Measurements from ENCODE around the gene MSGN1. TPM values are rescaled to one million over a fixed set of nuclear protein-coding genes. Genes with fewer than 3 reads are reported as not detected.

The MSGN1 gene, protein sequence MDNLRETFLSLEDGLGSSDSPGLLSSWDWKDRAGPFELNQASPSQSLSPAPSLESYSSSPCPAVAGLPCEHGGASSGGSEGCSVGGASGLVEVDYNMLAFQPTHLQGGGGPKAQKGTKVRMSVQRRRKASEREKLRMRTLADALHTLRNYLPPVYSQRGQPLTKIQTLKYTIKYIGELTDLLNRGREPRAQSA
- not detected for total RNA-seq

DNA sequence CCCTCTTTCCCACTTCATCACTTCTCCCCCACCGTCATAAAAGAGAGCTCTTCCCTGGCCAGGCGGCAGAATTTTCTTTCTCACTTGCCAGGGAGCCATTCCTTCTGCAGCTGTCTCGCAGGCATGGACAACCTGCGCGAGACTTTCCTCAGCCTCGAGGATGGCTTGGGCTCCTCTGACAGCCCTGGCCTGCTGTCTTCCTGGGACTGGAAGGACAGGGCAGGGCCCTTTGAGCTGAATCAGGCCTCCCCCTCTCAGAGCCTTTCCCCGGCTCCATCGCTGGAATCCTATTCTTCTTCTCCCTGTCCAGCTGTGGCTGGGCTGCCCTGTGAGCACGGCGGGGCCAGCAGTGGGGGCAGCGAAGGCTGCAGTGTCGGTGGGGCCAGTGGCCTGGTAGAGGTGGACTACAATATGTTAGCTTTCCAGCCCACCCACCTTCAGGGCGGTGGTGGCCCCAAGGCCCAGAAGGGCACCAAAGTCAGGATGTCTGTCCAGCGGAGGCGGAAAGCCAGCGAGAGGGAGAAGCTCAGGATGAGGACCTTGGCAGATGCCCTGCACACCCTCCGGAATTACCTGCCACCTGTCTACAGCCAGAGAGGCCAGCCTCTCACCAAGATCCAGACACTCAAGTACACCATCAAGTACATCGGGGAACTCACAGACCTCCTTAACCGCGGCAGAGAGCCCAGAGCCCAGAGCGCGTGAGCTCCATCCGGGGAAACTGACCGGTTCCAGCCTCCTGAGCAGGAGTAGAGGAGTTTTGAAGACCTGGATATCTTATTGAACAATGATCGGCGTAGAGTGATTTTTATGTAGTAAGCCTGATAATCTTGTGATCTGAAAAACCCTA is at the start of gene MSGN1:
MSGN1 (plus strand) TSS at position 65 of the 850 bp plus-strand sequence; CDS start at position 124, 59 bp downstream.
- H3K4me1 ChIP-seq: no peaks in the 10 kb centered on the region

DNA sequence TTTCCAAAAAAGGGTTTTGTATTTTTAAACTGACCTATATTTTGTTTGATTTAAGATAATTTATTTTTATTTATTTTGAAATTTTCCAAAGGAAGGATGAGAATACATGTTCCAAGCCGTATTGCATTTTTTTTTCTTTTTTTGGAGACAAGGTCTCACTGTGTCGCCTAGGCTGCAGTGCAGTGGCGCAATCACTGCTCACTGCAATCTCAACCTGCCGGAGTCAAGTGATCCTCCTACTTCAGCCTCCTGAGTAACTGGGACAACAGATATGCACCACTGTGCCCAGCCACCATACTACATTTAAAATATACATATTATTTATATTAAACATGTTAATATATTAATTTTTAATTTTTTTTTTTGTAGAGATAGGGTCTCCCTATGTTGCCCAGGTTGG is 47.4 kb upstream of the MSGN1 start:
- Histone ChIP-seq H3K4me1 (no peaks in the 10 kb centered on the region), H3K9me3 (no peaks in the 10 kb centered on the region), H3K4me3 (no peak overlapping the region), H3K36me3 (replicated peaks in 1 of 2; ENCODE audit: insufficient read depth in 1 of 2, low read depth in 2 of 2) (peaks cover 0 to 3% of the 10 kb centered on the region in 2 donors), H3K27ac (no peak overlapping the region), H3K27me3 (no peaks in the 10 kb centered on the region)
- TF ChIP-seq POLR2A (IDR thresholded peaks at IDR 0.05): no peak
- TF ChIP-seq, protein P1, sequence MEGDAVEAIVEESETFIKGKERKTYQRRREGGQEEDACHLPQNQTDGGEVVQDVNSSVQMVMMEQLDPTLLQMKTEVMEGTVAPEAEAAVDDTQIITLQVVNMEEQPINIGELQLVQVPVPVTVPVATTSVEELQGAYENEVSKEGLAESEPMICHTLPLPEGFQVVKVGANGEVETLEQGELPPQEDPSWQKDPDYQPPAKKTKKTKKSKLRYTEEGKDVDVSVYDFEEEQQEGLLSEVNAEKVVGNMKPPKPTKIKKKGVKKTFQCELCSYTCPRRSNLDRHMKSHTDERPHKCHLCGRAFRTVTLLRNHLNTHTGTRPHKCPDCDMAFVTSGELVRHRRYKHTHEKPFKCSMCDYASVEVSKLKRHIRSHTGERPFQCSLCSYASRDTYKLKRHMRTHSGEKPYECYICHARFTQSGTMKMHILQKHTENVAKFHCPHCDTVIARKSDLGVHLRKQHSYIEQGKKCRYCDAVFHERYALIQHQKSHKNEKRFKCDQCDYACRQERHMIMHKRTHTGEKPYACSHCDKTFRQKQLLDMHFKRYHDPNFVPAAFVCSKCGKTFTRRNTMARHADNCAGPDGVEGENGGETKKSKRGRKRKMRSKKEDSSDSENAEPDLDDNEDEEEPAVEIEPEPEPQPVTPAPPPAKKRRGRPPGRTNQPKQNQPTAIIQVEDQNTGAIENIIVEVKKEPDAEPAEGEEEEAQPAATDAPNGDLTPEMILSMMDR (IDR thresholded peaks at IDR 0.05): no peak
- intact Hi-C loops (cut with DNase I): no loop called here
- no peak for ATAC-seq
- 93 to 96% methylated on average over 4 of the region's 4 CpGs for WGBS, 2 donors
- DNase-seq: no peak

More for the DNA sequence above, at the start of gene MSGN1:
- Histone ChIP-seq H3K36me3 (replicated peaks in 1 of 2; ENCODE audit: insufficient read depth in 1 of 2, low read depth in 2 of 2) (no peaks in the 10 kb centered on the region), H3K4me3 (no peak within 1 kb of the TSS), H3K9me3 (no peaks in the 10 kb centered on the region), H3K27ac (no peak within 1 kb of the TSS), H3K27me3 (no peaks in the 10 kb centered on the region)
- no peak for TF ChIP-seq POLR2A (IDR thresholded peaks at IDR 0.05)
- TF ChIP-seq, protein P1 (IDR thresholded peaks at IDR 0.05): no peak
- no peak for ATAC-seq
- intact Hi-C loops (cut with DNase I): no loop called here
- 83 to 84% methylated on average over 21 to 26 of the region's 26 CpGs for WGBS, 2 donors
- DNase-seq: no peak

DNA sequence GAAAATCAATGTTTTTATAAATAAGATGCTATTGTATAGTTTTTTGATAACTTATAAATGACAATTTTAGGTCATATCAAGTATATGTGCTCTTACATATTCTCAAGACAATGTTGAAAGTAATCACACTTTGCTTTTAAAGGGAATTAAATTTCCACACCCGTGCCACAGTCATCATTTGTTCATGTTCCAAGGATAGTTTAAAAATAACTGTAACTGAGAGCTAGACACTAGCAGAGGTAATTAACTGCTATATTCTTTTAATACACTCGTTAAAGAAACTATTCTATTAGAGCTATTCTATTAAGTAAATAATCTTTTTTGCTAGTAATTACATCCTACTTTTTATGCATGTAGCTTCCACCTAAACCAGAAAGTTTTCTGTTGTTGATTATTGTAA is 44.3 kb upstream of the MSGN1 start:
- no peaks in the 10 kb centered on the region for H3K4me1 ChIP-seq
- TF ChIP-seq, protein P1 (IDR thresholded peaks at IDR 0.05): no peak
- no peak for TF ChIP-seq POLR2A (IDR thresholded peaks at IDR 0.05)
- H3K27me3 ChIP-seq: no peaks in the 10 kb centered on the region
- DNase-seq (no peak), ATAC-seq (no peak)
- no peaks in the 10 kb centered on the region for H3K36me3 ChIP-seq (replicated peaks in 1 of 2; ENCODE audit: insufficient read depth in 1 of 2, low read depth in 2 of 2)
- intact Hi-C loops (cut with DNase I): no loop called here
- H3K9me3 ChIP-seq: no peaks in the 10 kb centered on the region
- no peak overlapping the region for H3K4me3 ChIP-seq
- WGBS, 2 donors: 90 to 92% methylated on average over 2 of the region's 2 CpGs
- no peak overlapping the region for H3K27ac ChIP-seq

DNA sequence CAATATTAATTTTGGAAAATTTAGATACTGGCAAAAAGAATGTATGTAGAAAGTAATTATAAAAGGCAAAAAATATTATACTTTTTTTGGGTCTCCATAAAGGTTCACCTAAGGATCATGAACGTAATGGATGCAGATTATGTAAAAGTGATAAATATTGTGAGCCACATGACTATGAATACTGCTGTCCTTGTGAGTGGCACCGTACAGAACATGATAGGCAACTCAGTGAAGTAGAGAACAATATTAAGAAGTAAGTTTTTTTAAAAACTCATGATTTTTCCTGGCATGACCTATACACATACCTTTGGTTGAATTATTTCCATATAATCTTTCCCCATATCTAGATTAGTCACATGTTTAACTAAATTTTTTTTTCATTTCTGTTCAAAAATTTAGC is 43.7 kb upstream of the MSGN1 start:
- ATAC-seq (no peak), DNase-seq (no peak)
- Histone ChIP-seq H3K9me3 (no peaks in the 10 kb centered on the region), H3K36me3 (replicated peaks in 1 of 2; ENCODE audit: insufficient read depth in 1 of 2, low read depth in 2 of 2) (no peaks in the 10 kb centered on the region), H3K4me1 (no peaks in the 10 kb centered on the region), H3K4me3 (no peak overlapping the region), H3K27ac (no peak overlapping the region), H3K27me3 (no peaks in the 10 kb centered on the region)
- intact Hi-C loops (cut with DNase I): no loop called here
- WGBS, 2 donors: 85 to 86% methylated on average over 2 of the region's 2 CpGs
- TF ChIP-seq, protein P1 (IDR thresholded peaks at IDR 0.05): no peak
- TF ChIP-seq POLR2A (IDR thresholded peaks at IDR 0.05): no peak

Measured in body of pancreas (tissue), 4 donors.